ENCODE measurements around the gene MYO9A.

MYO9A gene

DNA sequence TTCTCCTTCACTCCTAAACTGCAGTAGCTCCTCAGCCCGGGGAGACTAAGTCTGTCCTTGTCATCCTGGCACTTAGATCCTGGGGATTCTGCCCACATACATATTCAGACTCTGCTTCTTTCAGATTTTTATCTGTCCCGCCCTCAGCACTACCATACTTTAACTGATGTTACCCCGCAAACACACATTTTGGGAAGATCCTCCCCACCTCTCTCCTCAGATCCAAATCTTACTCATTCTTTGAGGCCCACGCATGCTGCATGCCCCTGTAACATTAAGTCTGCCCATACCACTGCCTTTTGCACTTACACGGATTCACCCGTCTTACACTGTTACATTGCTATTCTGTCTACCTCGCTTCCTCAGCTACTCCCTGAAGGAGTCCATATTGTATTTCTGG, 36.4 kb upstream of the MYO9A start:
- Histone ChIP-seq H3K9me3 (no peaks in the 10 kb centered on the region), H3K36me3 (replicated peaks) (no peaks in the 10 kb centered on the region), H3K27me3 (ENCODE audit: low read depth) (0 out of 2 replicates have a peak, but pooled peaks cover 4% of the 10 kb centered on the region), H3K4me3 (no peak overlapping the region), H3K4me1 (peaks cover 3% of the 10 kb centered on the region; the same call in 1 of the 2 replicates)
- DNase-seq (ENCODE audit: low spot score in 2 of 2) = no peak
- in situ Hi-C loops (cut with MboI; ENCODE audit: low sequenced_read_pairs) = no loop called here

DNA sequence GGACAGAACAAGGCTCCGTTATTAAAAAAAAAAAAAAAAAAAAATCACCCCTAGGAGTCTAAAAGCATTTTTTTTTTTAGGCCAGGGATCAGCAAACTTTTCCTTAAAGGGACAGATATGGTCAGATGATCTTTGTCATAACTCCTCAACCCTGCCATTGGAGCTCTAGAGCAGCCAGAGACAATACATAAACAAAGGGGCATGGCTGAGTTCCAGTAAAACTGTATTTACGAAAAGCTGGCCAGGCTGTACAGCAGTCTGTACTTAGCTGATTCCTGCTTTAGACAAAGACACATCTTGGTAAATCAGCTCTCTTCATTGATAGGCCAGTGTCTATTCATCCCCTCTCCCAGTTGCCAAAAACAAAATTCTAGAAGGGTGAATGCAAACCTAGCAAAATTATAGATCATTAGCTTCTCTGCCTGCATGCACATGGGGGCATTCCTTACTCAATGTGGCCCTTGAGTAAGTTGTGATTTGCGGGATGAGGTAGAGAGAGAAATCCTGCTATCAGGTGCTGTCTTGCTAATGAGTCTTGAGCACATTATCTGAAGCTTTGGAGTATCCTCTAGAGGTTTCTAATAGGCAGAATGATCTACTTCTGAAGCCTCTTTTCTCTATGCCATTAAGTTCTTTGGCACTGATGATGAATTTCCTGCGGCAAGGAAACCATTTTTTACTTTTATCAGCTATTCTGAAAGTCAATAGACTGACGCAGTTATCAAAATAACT, 35.5 kb upstream of the MYO9A start:
- H3K9me3 ChIP-seq = no peaks in the 10 kb centered on the region
- H3K4me3 ChIP-seq = no peak overlapping the region
- in situ Hi-C loops (cut with MboI; ENCODE audit: low sequenced_read_pairs) = no loop called here
- H3K27me3 ChIP-seq (ENCODE audit: low read depth) = 0 out of 2 replicates have a peak, but pooled peaks cover 4% of the 10 kb centered on the region
- DNase-seq (ENCODE audit: low spot score in 2 of 2) = no peak
- H3K36me3 ChIP-seq (replicated peaks) = no peaks in the 10 kb centered on the region
- H3K4me1 ChIP-seq = peaks cover 3% of the 10 kb centered on the region; the same call in 1 of the 2 replicates

DNA sequence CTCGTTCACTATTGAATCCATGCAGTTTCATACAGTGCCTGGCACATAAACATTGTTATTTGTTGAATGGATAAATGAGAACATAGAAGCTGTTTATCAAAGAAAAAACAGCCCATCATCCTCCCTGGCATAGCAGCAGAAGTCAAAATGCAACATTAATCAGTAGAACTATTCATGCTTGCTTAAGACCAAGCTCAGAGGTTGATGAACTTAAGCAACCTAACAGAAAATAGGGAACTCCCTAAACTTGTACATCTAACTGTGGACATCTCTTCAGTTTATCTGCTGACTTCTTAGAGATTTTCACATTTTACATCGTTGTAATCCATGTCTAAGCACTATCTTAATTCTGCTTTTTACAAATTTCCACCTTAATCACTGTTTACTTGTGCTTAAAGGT, 29.5 kb upstream of the MYO9A start:
- in situ Hi-C loops (cut with MboI; ENCODE audit: low sequenced_read_pairs) = no loop called here
- DNase-seq (ENCODE audit: low spot score in 2 of 2) = no peak

DNA sequence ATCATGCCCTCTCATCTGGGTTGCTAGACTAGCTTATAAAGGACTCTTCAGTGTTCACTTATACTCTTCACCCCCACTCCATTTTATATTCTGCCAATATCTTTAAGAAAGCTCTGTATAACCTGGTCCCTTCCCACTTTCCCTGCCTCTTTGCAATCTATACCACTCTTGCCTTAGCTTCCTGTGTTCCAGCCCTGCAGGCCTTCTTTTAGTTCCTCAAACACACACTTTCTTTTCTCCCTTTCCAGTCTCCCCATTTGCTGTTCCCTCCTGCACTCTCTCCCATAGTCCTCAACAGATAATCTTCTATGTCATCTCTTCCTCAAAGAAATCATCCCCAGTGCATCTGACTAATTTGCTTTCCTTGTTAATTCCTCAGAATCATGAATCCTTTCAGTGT, 29.0 kb upstream of the MYO9A start:
- Histone ChIP-seq H3K4me3 (no peak overlapping the region), H3K36me3 (replicated peaks) (no peaks in the 10 kb centered on the region), H3K9me3 (no peaks in the 10 kb centered on the region), H3K27me3 (ENCODE audit: low read depth) (no peaks in the 10 kb centered on the region), H3K4me1 (no peaks in the 10 kb centered on the region)
- no peak for DNase-seq (ENCODE audit: low spot score in 2 of 2)
- in situ Hi-C loops (cut with MboI; ENCODE audit: low sequenced_read_pairs) = no loop called here

More for the DNA sequence above, 29.5 kb upstream of the MYO9A start:
- no peaks in the 10 kb centered on the region for H3K4me1 ChIP-seq
- no peak overlapping the region for H3K4me3 ChIP-seq
- H3K9me3 ChIP-seq = no peaks in the 10 kb centered on the region
- H3K36me3 ChIP-seq (replicated peaks) = no peaks in the 10 kb centered on the region
- no peaks in the 10 kb centered on the region for H3K27me3 ChIP-seq (ENCODE audit: low read depth)

DNA sequence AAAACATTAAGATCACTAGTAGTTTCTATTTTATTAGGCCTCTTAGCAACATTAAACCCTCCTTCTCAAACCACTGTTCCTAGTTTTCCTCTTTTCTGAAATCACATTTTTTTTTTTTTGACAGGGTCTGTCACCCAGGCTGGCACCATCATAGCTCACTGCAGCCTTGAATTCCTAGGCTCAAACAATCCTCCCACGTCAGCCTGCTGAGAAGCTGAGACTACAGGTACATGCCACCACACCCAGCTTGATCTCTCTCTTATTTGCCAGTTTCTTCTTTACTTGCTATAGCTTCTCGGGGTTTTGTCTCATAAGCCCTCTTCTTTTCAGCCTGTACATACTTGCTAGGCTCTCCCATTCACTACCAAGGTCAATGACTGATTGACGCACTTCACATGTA, 28.3 kb upstream of the MYO9A start:
- in situ Hi-C loops (cut with MboI; ENCODE audit: low sequenced_read_pairs) = no loop called here
- 0 out of 2 replicates have a peak, but pooled peaks cover 2% of the 10 kb centered on the region for H3K4me1 ChIP-seq
- no peak overlapping the region for H3K4me3 ChIP-seq
- no peak for DNase-seq (ENCODE audit: low spot score in 2 of 2)
- H3K36me3 ChIP-seq (replicated peaks) = no peaks in the 10 kb centered on the region
- H3K27me3 ChIP-seq (ENCODE audit: low read depth) = no peaks in the 10 kb centered on the region
- no peaks in the 10 kb centered on the region for H3K9me3 ChIP-seq

DNA sequence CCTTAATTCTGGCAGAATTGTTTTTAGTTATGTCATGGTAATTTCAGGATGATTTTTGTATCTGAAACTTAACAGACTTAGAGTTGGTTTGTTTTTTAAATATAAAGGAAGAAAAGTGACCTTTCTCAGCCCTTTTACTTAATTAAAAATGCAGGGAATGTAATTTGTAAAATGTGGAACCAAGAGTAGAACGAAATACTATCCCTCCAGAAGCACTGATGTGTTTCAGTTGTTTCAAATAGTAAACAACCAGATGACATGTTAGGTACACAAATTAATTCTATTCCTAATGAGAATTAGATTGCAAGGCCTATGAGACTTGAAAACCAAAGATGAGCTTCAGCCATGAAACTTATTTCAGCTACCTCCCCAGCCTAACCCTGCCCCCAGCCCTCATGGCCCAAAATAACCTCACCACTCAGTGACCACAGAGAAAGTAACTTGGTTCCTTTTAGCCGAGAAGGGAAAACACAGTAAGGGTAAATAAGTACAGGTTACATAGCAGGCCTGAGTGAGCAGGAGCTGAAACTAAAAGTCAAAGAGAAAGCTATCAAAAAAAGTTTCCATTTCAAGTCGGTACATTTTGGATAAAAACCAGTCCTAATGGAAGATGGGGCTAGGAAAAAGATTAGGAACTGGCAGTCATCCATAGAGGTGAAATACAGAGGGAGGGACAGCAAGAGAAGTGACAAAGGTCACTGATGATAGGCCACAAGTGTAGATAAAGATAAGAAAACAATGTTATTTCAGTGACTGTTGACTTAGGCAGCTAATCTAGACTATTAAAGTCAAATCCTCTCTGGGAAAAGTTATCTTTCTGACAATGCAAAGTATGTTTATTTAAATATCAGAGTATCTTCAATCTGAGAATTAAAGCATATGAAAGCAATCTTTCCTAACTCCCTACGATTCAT, 23.5 kb upstream of the MYO9A start:
- DNase-seq (ENCODE audit: low spot score in 2 of 2) = no peak
- H3K4me3 ChIP-seq = no peak overlapping the region
- in situ Hi-C loops (cut with MboI; ENCODE audit: low sequenced_read_pairs) = no loop called here

DNA sequence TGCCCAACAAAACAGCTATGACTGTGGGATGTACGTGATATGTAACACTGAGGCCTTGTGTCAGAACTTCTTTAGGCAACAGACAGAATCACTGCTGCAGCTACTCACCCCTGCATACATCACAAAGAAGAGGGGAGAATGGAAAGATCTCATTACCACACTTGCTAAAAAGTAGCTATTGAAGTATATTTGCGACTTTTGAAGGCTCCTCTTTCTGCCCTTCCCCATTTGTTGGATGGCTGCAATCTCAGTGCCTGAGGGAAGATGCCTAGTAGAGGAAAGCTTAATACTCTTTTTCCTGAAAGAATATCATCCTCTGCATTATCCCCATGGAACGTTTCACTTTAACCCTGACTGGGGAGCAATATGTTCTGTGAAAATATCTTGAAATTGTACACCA, 22.1 kb upstream of the MYO9A start:
- H3K36me3 ChIP-seq (replicated peaks) = no peaks in the 10 kb centered on the region
- H3K4me3 ChIP-seq = no peak overlapping the region
- peaks cover 7% of the 10 kb centered on the region for H3K4me1 ChIP-seq
- no peaks in the 10 kb centered on the region for H3K9me3 ChIP-seq
- in situ Hi-C loops (cut with MboI; ENCODE audit: low sequenced_read_pairs) = no loop called here
- DNase-seq (ENCODE audit: low spot score in 2 of 2) = no peak
- H3K27me3 ChIP-seq (ENCODE audit: low read depth) = no peaks in the 10 kb centered on the region

More for the DNA sequence above, 23.5 kb upstream of the MYO9A start:
- H3K27me3 ChIP-seq (ENCODE audit: low read depth) = no peaks in the 10 kb centered on the region
- H3K4me1 ChIP-seq = 0 out of 2 replicates have a peak, but pooled peaks cover 2% of the 10 kb centered on the region
- no peaks in the 10 kb centered on the region for H3K9me3 ChIP-seq
- H3K36me3 ChIP-seq (replicated peaks) = no peaks in the 10 kb centered on the region

GRCh38 chr15:72139667-72140066, 21.7 kb upstream of the MYO9A start:
- no peaks in the 10 kb centered on the region for H3K36me3 ChIP-seq (replicated peaks)
- no peaks in the 10 kb centered on the region for H3K27me3 ChIP-seq (ENCODE audit: low read depth)
- no peak overlapping the region for H3K4me3 ChIP-seq
- in situ Hi-C loops (cut with MboI; ENCODE audit: low sequenced_read_pairs) = no loop called here
- no peaks in the 10 kb centered on the region for H3K9me3 ChIP-seq
- peaks cover 7% of the 10 kb centered on the region for H3K4me1 ChIP-seq
- no peak for DNase-seq (ENCODE audit: low spot score in 2 of 2)

DNA sequence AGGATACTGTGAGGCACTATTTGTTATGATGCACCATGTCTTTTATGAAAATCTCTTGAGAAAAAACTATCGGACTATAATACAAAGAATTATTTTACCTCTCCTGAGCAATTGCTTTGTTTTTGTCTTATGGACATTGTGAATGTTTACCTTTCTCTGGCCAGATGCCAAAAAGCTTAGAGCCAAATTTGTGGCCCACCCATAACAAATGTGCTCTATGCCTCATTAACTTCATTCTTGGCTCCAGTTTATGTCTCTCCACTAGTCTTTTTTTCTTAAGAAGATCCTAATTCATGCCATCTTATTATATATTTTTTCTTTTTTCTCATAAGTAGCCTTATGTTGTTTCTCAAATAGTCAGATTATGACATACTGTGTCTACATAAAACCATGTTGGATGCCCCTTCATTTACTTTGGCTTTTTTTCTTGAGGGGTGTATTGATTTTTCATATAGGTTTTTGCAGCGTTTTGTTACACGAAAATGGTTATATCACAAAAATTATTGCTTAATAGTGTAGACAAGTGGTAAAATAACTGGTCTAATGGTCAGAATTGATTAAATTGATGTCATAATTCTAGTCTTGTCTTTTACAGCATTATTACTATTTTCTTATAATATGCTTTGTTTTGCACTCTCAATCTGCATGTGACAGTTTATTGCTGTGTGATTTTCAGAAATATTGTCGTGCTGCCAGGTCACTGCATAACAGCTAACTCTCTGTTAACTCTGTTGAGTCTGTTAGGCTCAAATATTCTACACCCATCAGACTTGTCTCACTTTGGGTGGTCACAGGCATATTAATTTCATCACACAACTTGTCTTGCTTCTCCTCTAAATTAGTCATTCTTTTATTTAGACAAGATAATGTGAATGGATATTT, 18.5 kb upstream of the MYO9A start:
- Histone ChIP-seq H3K9me3 (no peaks in the 10 kb centered on the region), H3K36me3 (replicated peaks) (no peaks in the 10 kb centered on the region), H3K4me1 (peaks cover 5% of the 10 kb centered on the region), H3K27me3 (ENCODE audit: low read depth) (no peaks in the 10 kb centered on the region), H3K4me3 (no peak overlapping the region)
- DNase-seq (ENCODE audit: low spot score in 2 of 2) = no peak
- in situ Hi-C loops (cut with MboI; ENCODE audit: low sequenced_read_pairs) = no loop called here

DNA sequence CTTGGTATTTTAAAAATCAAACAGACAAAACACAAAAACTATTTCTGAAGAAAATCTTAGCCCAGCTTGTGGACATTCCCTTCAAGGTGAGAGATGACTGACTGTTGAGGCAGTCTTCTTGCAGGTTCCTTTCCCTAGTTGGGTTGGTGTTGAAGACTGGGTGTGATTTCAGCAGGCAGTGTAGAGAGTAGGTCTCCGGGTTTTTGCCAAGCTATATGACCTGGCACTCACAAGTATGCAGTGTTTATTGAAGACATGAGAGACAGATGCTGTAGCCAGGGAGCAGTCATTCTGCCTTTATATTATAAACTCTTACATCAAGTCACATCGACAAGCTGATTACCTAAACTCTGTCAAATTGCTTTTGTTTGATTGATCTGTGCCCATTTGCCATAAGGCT, 17.8 kb upstream of the MYO9A start:
- no peak for DNase-seq (ENCODE audit: low spot score in 2 of 2)
- no peaks in the 10 kb centered on the region for H3K9me3 ChIP-seq

GRCh38 chr15:72133211-72133610, 15.3 kb upstream of the MYO9A start:
- no peak for DNase-seq (ENCODE audit: low spot score in 2 of 2)
- Histone ChIP-seq H3K4me1 (peaks cover 5% of the 10 kb centered on the region), H3K4me3 (no peak overlapping the region), H3K27me3 (ENCODE audit: low read depth) (no peaks in the 10 kb centered on the region), H3K36me3 (replicated peaks) (no peaks in the 10 kb centered on the region), H3K9me3 (no peaks in the 10 kb centered on the region)
- in situ Hi-C loops (cut with MboI; ENCODE audit: low sequenced_read_pairs) = no loop called here

More for the DNA sequence above, 17.8 kb upstream of the MYO9A start:
- in situ Hi-C loops (cut with MboI; ENCODE audit: low sequenced_read_pairs) = no loop called here
- no peaks in the 10 kb centered on the region for H3K27me3 ChIP-seq (ENCODE audit: low read depth)
- no peak overlapping the region for H3K4me3 ChIP-seq
- H3K36me3 ChIP-seq (replicated peaks) = no peaks in the 10 kb centered on the region
- H3K4me1 ChIP-seq = peaks cover 5% of the 10 kb centered on the region

- in situ Hi-C loops (cut with MboI; ENCODE audit: low sequenced_read_pairs) = no loop called here
- no peak for DNase-seq (ENCODE audit: low spot score in 2 of 2)
- H3K27me3 ChIP-seq (ENCODE audit: low read depth) = no peaks in the 10 kb centered on the region
- no peaks in the 10 kb centered on the region for H3K36me3 ChIP-seq (replicated peaks)
- H3K9me3 ChIP-seq = no peaks in the 10 kb centered on the region
- peaks cover 5% of the 10 kb centered on the region for H3K4me1 ChIP-seq
- no peak overlapping the region for H3K4me3 ChIP-seq
These were observed 14.0 kb upstream of the MYO9A start for GRCh38 chr15:72131922-72132321.

- H3K27me3 ChIP-seq (ENCODE audit: low read depth) = no peaks in the 10 kb centered on the region
- H3K4me3 ChIP-seq = no peak overlapping the region
- H3K9me3 ChIP-seq = no peaks in the 10 kb centered on the region
- no peaks in the 10 kb centered on the region for H3K4me1 ChIP-seq
- H3K36me3 ChIP-seq (replicated peaks) = no peaks in the 10 kb centered on the region
- no peak for DNase-seq (ENCODE audit: low spot score in 2 of 2)
- in situ Hi-C loops (cut with MboI; ENCODE audit: low sequenced_read_pairs) = no loop called here
These were observed 12.3 kb upstream of the MYO9A start for GRCh38 chr15:72130272-72130671.

All from HAP-1 (cell line).